Measurements from ENCODE around the gene JAK1.

Gene JAK1

DNA sequence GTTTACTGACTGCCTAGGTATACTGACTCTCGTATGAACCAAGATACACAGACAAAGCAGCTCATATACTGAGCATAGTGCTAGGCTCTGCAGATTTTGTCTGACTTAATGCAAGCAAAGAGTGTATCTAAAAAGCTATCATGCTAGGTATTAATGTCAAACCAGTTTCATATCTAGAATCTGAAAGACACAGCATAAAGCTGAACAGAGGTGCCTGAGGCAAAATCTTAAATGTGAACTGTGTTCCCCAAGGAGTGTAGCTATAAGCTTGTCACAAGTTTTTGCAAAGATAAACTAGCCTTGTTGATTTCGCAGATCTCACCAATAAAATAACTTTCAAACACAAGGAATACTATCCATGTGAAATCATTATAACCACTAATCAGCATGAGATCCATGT is 18.1 kb downstream of the JAK1 start:
- CTCF ChIA-PET, result interaction anchor here (0.9 to 1.7 kb wide), 6 partner anchors 8 to 72 kb away, joined by 3 to 7 read pairs (median 4); no protein-coding TSS in a partner anchor
- DNase-seq (ENCODE audit: extremely low spot score), result no peak

DNA sequence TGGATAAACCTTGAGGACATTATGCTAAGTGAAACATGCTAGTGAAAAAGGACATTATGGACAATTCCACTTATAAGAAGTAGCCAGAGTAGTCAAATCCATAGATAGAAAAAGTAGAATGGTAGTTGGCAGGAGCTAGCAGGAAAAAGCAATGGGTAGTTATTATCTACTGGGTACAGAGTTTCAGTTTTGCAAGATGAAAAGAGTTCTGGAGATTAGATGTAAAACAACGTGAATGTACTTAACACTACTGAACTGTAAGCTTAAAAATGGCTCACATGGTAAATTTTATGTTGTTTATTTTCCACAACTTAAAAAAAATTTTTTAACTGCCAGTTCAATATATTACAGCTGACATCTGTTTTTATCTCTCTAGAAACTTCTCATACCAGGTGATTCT is 19.4 kb downstream of the JAK1 start:
- TF ChIP-seq, protein P1, sequence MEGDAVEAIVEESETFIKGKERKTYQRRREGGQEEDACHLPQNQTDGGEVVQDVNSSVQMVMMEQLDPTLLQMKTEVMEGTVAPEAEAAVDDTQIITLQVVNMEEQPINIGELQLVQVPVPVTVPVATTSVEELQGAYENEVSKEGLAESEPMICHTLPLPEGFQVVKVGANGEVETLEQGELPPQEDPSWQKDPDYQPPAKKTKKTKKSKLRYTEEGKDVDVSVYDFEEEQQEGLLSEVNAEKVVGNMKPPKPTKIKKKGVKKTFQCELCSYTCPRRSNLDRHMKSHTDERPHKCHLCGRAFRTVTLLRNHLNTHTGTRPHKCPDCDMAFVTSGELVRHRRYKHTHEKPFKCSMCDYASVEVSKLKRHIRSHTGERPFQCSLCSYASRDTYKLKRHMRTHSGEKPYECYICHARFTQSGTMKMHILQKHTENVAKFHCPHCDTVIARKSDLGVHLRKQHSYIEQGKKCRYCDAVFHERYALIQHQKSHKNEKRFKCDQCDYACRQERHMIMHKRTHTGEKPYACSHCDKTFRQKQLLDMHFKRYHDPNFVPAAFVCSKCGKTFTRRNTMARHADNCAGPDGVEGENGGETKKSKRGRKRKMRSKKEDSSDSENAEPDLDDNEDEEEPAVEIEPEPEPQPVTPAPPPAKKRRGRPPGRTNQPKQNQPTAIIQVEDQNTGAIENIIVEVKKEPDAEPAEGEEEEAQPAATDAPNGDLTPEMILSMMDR (IDR thresholded peaks at IDR 0.05; ENCODE audit: control extremely low read depth, extremely low read depth, low read depth, missing control alignments), result no peak
- POLR2A ChIA-PET, result no interaction called here
- CTCF ChIA-PET, result interaction anchor here (1.6 to 1.7 kb wide), 3 partner anchors 31 to 71 kb away, joined by 3 to 7 read pairs (median 3); no protein-coding TSS in a partner anchor
- no peak for DNase-seq (ENCODE audit: extremely low spot score)

More for the DNA sequence above, 18.1 kb downstream of the JAK1 start:
- TF ChIP-seq, protein P1 (IDR thresholded peaks at IDR 0.05; ENCODE audit: control extremely low read depth, extremely low read depth, low read depth, missing control alignments), result no peak
- POLR2A ChIA-PET, result no interaction called here

DNA sequence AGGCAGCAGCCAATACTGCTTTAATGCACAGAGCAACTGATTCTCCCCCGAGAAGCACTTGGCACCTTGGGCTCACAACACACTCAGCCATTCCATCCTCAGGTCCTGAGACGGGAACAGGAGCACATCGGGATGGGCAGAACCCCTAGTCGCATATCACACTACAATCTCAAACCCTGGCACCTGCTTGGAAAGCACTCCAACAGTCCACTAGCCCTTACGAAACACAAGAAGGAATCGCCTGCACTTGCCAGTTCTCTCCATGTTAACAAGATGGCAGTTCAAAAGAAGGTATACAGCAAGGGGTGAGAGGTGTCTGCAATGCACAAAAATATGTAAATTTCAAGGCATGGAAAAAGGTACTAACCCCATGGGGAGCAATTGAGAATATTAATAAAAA is 21.4 kb downstream of the JAK1 start:
- ChIA-PET CTCF (no interaction called here), POLR2A (no interaction called here)
- no peak for DNase-seq (ENCODE audit: extremely low spot score)
- TF ChIP-seq, protein P1 (IDR thresholded peaks at IDR 0.05; ENCODE audit: control extremely low read depth, extremely low read depth, low read depth, missing control alignments), result no peak

DNA sequence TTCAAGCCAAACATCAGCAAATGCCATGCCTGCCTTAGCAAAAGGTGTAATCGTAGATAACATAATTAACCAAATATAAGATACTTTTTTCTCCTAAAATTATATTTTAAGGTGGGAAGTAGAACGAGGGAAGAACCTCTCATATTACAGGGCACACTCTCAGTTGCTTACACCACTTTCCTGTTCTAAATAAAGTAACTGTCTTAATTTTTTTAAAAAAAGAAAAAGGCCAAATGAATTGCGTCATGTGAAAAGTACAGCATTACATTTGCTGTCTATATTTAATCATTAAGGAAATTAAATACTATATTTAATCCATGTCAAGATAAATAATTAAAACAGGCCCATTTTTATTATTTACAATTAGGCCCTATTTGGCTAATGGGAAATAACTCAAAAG is 23.7 kb downstream of the JAK1 start:
- ChIA-PET POLR2A (no interaction called here), CTCF (no interaction called here)
- TF ChIP-seq, protein P1 (IDR thresholded peaks at IDR 0.05; ENCODE audit: control extremely low read depth, extremely low read depth, low read depth, missing control alignments), result no peak
- no peak for DNase-seq (ENCODE audit: extremely low spot score)

DNA sequence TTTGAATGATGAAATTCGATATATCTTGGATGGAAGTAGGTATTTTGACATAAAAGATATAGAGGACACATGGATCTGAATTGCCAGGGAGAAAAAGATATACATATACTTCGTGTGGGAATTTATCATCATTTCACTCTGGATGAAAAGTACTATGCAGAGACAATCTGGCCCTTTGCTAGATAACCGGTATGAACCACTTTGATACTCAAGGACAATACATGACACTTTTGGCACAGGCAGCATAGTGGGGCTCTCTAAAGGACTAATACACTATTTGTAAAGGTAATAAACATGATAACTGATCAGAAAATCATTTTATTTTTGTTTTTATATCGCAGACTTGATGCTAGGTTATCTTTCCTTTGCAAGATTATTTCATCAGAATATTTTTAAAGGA is 24.2 kb downstream of the JAK1 start:
- TF ChIP-seq, protein P1 (IDR thresholded peaks at IDR 0.05; ENCODE audit: control extremely low read depth, extremely low read depth, low read depth, missing control alignments), result no peak
- POLR2A ChIA-PET, result no interaction called here
- DNase-seq (ENCODE audit: extremely low spot score), result no peak
- CTCF ChIA-PET, result no interaction called here

DNA sequence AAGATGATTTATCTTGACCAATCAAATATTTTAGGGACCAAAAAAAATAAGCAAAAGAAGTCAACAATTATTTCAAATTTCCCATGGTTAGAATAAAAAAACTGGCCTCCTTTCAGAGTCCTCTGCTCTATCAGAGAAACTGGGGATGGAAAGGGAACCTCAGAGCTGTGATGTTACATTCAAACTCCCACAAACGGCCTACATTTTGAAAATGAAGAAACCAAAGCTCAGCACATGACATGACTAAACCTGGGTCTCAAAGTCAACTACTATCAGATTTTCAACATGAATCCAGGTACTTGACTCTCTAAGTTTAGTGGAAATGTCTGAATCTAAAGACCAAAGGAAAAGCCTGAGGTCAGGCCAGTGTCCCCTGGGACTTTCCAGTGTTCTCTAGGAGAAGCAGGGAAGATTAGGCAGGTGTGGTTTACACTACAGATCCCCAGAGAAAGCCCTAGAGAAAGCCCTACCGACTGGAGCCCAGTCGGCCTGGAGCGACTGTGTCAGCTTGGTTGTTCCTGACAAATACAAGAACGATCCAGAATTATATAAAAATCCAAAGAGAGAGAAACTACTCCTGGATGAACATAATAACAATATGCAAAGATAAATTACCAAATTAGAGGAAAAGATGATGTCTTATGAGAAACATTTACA is 24.8 kb downstream of the JAK1 start:
- no peak for DNase-seq (ENCODE audit: extremely low spot score)
- ChIA-PET POLR2A (no interaction called here), CTCF (interaction anchor here (1.2 kb wide), 1 partner anchor 11 kb away, joined by 3 read pairs; no protein-coding TSS in a partner anchor)
- TF ChIP-seq, protein P1 (IDR thresholded peaks at IDR 0.05; ENCODE audit: control extremely low read depth, extremely low read depth, low read depth, missing control alignments), result no peak
